ENCODE results near the gene FBXO47.

Gene FBXO47

GRCh38 chr17:38918916-38919315, 48.3 kb downstream of the FBXO47 start:
- DNase-seq = no peak
- peaks cover 10% of the 10 kb centered on the region for H3K36me3 ChIP-seq (ENCODE audit: control insufficient read depth, insufficient read depth, low read length)
- no peak overlapping the region for H2BK15ac ChIP-seq (replicated peaks; ENCODE audit: low read depth)

GRCh38 chr17:38918129-38918913, 48.9 kb downstream of the FBXO47 start:
- no CpG with 5 or more reads among the region's 37 CpGs for WGBS (ENCODE audit: extremely low coverage, insufficient coverage, low lambda C conversion rate)
- Histone ChIP-seq H2AK5ac (ENCODE audit: low read length) (no peak overlapping the region), H2BK120ac (ENCODE audit: low read depth, low read length) (no peak overlapping the region), H3K27me3 (ENCODE audit: insufficient read depth, low read length, poor library complexity) (no peaks in the 10 kb centered on the region), H3K23ac (ENCODE audit: low read length) (no peak overlapping the region), H3K4me3 (ENCODE audit: low read length) (no peak overlapping the region), H3K56ac (ENCODE audit: low read length) (no peak overlapping the region), H3K79me2 (ENCODE audit: control insufficient read depth, insufficient read depth, low read length) (no peaks in the 10 kb centered on the region), H3K4me2 (ENCODE audit: low read length) (no peak overlapping the region), H3K79me1 (ENCODE audit: low read length) (no peaks in the 10 kb centered on the region), H3K9ac (ENCODE audit: low read length) (no peak overlapping the region), H4K8ac (ENCODE audit: low read depth, low read length) (no peak overlapping the region), H3K18ac (ENCODE audit: low read length) (no peak overlapping the region), H3K27ac (ENCODE audit: low read depth, low read length) (no peak overlapping the region), H3K4ac (ENCODE audit: low read depth, low read length) (no peak overlapping the region), H2BK5ac (ENCODE audit: low read length) (no peak overlapping the region), H3K36me3 (ENCODE audit: control insufficient read depth, insufficient read depth, low read length) (peaks cover 10% of the 10 kb centered on the region), H3K4me1 (ENCODE audit: control insufficient read depth, low read depth, low read length) (no peaks in the 10 kb centered on the region), H2BK15ac (replicated peaks; ENCODE audit: low read depth) (no peak overlapping the region), H4K5ac (ENCODE audit: low read length) (no peak overlapping the region)
- no peak for DNase-seq

More at GRCh38 chr17:38918916-38919315, 48.3 kb downstream of the FBXO47 start:
- Histone ChIP-seq H3K56ac (ENCODE audit: low read length) (no peak overlapping the region), H3K4me1 (ENCODE audit: control insufficient read depth, low read depth, low read length) (no peaks in the 10 kb centered on the region), H3K4ac (ENCODE audit: low read depth, low read length) (no peak overlapping the region), H4K5ac (ENCODE audit: low read length) (no peak overlapping the region), H3K27ac (ENCODE audit: low read depth, low read length) (no peak overlapping the region), H3K27me3 (ENCODE audit: insufficient read depth, low read length, poor library complexity) (no peaks in the 10 kb centered on the region), H3K9ac (ENCODE audit: low read length) (no peak overlapping the region), H3K4me3 (ENCODE audit: low read length) (no peak overlapping the region), H4K8ac (ENCODE audit: low read depth, low read length) (no peak overlapping the region), H3K79me2 (ENCODE audit: control insufficient read depth, insufficient read depth, low read length) (no peaks in the 10 kb centered on the region), H2BK120ac (ENCODE audit: low read depth, low read length) (no peak overlapping the region), H2BK5ac (ENCODE audit: low read length) (no peak overlapping the region), H3K79me1 (ENCODE audit: low read length) (no peaks in the 10 kb centered on the region), H3K23ac (ENCODE audit: low read length) (no peak overlapping the region), H2AK5ac (ENCODE audit: low read length) (no peak overlapping the region), H3K4me2 (ENCODE audit: low read length) (no peak overlapping the region), H3K18ac (ENCODE audit: low read length) (no peak overlapping the region)
- no CpG with 5 or more reads among the region's 5 CpGs for WGBS (ENCODE audit: extremely low coverage, insufficient coverage, low lambda C conversion rate)

GRCh38 chr17:38917259-38917658, 49.9 kb downstream of the FBXO47 start:
- Histone ChIP-seq H3K56ac (ENCODE audit: low read length) (no peak overlapping the region), H3K23ac (ENCODE audit: low read length) (no peak overlapping the region), H4K8ac (ENCODE audit: low read depth, low read length) (no peak overlapping the region), H3K4me3 (ENCODE audit: low read length) (no peak overlapping the region), H2BK5ac (ENCODE audit: low read length) (no peak overlapping the region), H3K4ac (ENCODE audit: low read depth, low read length) (no peak overlapping the region), H3K36me3 (ENCODE audit: control insufficient read depth, insufficient read depth, low read length) (peaks cover 10% of the 10 kb centered on the region), H2BK15ac (replicated peaks; ENCODE audit: low read depth) (no peak overlapping the region), H3K27me3 (ENCODE audit: insufficient read depth, low read length, poor library complexity) (no peaks in the 10 kb centered on the region), H3K79me1 (ENCODE audit: low read length) (no peaks in the 10 kb centered on the region), H4K5ac (ENCODE audit: low read length) (no peak overlapping the region), H3K9ac (ENCODE audit: low read length) (no peak overlapping the region), H3K4me2 (ENCODE audit: low read length) (no peak overlapping the region), H2BK120ac (ENCODE audit: low read depth, low read length) (no peak overlapping the region), H3K4me1 (ENCODE audit: control insufficient read depth, low read depth, low read length) (no peaks in the 10 kb centered on the region), H3K27ac (ENCODE audit: low read depth, low read length) (no peak overlapping the region), H3K18ac (ENCODE audit: low read length) (no peak overlapping the region), H3K79me2 (ENCODE audit: control insufficient read depth, insufficient read depth, low read length) (no peaks in the 10 kb centered on the region), H2AK5ac (ENCODE audit: low read length) (no peak overlapping the region)
- WGBS (ENCODE audit: extremely low coverage, insufficient coverage, low lambda C conversion rate) = no CpG with 5 or more reads among the region's 3 CpGs
- DNase-seq = no peak

- H3K79me1 ChIP-seq (ENCODE audit: low read length) = no peaks in the 10 kb centered on the region
- no peak overlapping the region for H3K4me3 ChIP-seq (ENCODE audit: low read length)
- H2BK15ac ChIP-seq (replicated peaks; ENCODE audit: low read depth) = no peak overlapping the region
- no peak overlapping the region for H3K4me2 ChIP-seq (ENCODE audit: low read length)
- no peak overlapping the region for H3K18ac ChIP-seq (ENCODE audit: low read length)
- DNase-seq = no peak
- no peak overlapping the region for H2BK120ac ChIP-seq (ENCODE audit: low read depth, low read length)
- no peak overlapping the region for H2AK5ac ChIP-seq (ENCODE audit: low read length)
- WGBS (ENCODE audit: extremely low coverage, insufficient coverage, low lambda C conversion rate) = no CpG with 5 or more reads among the region's 8 CpGs
- H2BK5ac ChIP-seq (ENCODE audit: low read length) = no peak overlapping the region
- no peaks in the 10 kb centered on the region for H3K79me2 ChIP-seq (ENCODE audit: control insufficient read depth, insufficient read depth, low read length)
- H3K9ac ChIP-seq (ENCODE audit: low read length) = no peak overlapping the region
- no peak overlapping the region for H3K4ac ChIP-seq (ENCODE audit: low read depth, low read length)
- H3K4me1 ChIP-seq (ENCODE audit: control insufficient read depth, low read depth, low read length) = no peaks in the 10 kb centered on the region
- no peak overlapping the region for H3K23ac ChIP-seq (ENCODE audit: low read length)
- no peak overlapping the region for H3K56ac ChIP-seq (ENCODE audit: low read length)
- H3K27me3 ChIP-seq (ENCODE audit: insufficient read depth, low read length, poor library complexity) = no peaks in the 10 kb centered on the region
- H4K5ac ChIP-seq (ENCODE audit: low read length) = no peak overlapping the region
- H3K27ac ChIP-seq (ENCODE audit: low read depth, low read length) = no peak overlapping the region
- no peak overlapping the region for H4K8ac ChIP-seq (ENCODE audit: low read depth, low read length)
- H3K36me3 ChIP-seq (ENCODE audit: control insufficient read depth, insufficient read depth, low read length) = peaks cover 10% of the 10 kb centered on the region
Observed at GRCh38 chr17:38916771-38917170, 50.4 kb downstream of the FBXO47 start.

GRCh38 chr17:38915639-38915995, 51.6 kb downstream of the FBXO47 start:
- no peak for DNase-seq
- Histone ChIP-seq H4K5ac (ENCODE audit: low read length) (no peak overlapping the region), H3K18ac (ENCODE audit: low read length) (no peak overlapping the region), H4K8ac (ENCODE audit: low read depth, low read length) (no peak overlapping the region), H3K23ac (ENCODE audit: low read length) (no peak overlapping the region), H3K4ac (ENCODE audit: low read depth, low read length) (no peak overlapping the region), H3K4me1 (ENCODE audit: control insufficient read depth, low read depth, low read length) (no peaks in the 10 kb centered on the region), H3K56ac (ENCODE audit: low read length) (no peak overlapping the region), H3K36me3 (ENCODE audit: control insufficient read depth, insufficient read depth, low read length) (peaks cover 10% of the 10 kb centered on the region), H2AK5ac (ENCODE audit: low read length) (no peak overlapping the region), H3K79me1 (ENCODE audit: low read length) (peaks cover 5% of the 10 kb centered on the region), H3K4me2 (ENCODE audit: low read length) (no peak overlapping the region), H2BK5ac (ENCODE audit: low read length) (no peak overlapping the region), H3K4me3 (ENCODE audit: low read length) (no peak overlapping the region), H2BK15ac (replicated peaks; ENCODE audit: low read depth) (no peak overlapping the region), H2BK120ac (ENCODE audit: low read depth, low read length) (no peak overlapping the region), H3K27ac (ENCODE audit: low read depth, low read length) (no peak overlapping the region), H3K27me3 (ENCODE audit: insufficient read depth, low read length, poor library complexity) (no peaks in the 10 kb centered on the region), H3K79me2 (ENCODE audit: control insufficient read depth, insufficient read depth, low read length) (no peaks in the 10 kb centered on the region), H3K9ac (ENCODE audit: low read length) (no peak overlapping the region)
- WGBS (ENCODE audit: extremely low coverage, insufficient coverage, low lambda C conversion rate) = no CpG with 5 or more reads among the region's 7 CpGs
